ENCODE results near the gene MIDN.

DNA sequence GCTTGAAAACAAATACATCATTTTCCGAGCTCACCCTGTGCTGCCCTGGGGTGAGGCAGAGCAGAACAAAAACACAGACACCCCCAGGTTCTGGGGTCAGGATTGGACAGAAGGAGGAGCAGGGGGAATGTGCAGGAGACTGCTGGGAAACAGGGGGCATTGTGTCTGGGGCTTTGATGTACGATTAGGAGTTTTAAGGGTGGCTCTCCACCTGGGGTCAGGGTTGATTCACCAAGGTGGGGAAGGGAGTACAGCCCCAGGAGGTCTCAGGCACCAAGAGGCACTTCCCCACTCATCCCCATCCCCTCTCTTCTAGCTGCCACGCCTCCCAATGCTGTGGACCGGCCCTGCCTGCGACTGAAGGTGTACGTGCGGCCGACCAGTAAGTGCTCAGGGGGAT is 49.9 kb downstream of the MIDN start:
- TF ChIP-seq POLR2A (IDR thresholded peaks at IDR 0.05; ENCODE audit: low read depth) (no peak), POLR2AphosphoS5 (IDR thresholded peaks at IDR 0.05) (no peak), CTCF (IDR thresholded peaks at IDR 0.05) (no peak)
